GM18507 (cell line): ENCODE results near the gene NDUFB5.
A peak's percentile ranks its signal among the peaks of the same experiment; 100 is the strongest.
"Not testable (repeated sequence)": the region's sequence is repeated elsewhere in the genome, so short reads cannot be mapped to it uniquely, and the experiment has no call there.

Experiments used
- DNase-seq: peaks from one replicate; pipeline ENCODE4 v3.0.0; 2011; ENCODE audit warnings: low read depth; ENCODE audit not compliant: insufficient read length; ENCODE audit errors: extremely low spot score
- FAIRE-seq: peaks from 2 replicates; lab custom pipeline; 2011; peaks lifted over from hg19 to GRCh38; lab: Jason Lieb, UNC

The NDUFB5 gene

GRCh38 chr3:179624451-179624850 lies 19.9 kb downstream of the NDUFB5 start:
- no peak for FAIRE-seq
- no peak for DNase-seq

DNA sequence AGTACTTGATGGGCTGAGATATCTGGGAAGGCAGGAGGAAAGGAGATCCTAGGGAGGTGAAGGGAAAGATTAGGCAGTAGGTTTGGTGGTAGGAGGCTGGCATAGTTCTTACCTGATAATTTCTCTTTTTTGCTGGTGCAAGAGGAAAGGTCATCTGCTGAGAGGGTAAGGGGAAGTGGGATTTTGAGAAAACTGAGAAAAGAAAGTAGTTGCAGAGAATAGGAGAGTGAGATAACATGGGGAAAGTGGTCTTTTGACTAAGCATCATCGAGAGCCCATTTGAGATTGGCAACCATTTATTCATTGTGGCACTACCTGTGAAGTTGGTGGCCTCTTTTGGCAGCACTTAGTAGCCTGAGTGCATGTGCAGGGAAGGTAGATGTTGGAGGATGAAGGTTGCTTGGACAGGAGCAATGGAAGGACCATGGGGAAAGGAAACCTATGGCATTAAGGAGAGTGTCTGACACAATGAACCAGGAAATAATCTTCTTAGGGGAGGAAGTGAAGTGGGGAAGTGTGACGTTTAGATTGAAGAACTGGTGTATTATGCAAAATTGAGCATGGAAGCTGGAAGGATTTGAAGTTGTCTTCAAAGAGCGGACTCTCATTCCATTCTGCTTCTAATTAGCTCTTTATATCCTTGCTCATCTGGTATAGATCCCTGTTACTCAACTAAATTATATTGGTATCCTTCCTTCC lies 26.3 kb downstream of the NDUFB5 start:
- FAIRE-seq (peak; percentile 56), DNase-seq (no peak)

- FAIRE-seq, result no peak
- no peak for DNase-seq
Observed at GRCh38 chr3:179640469-179640868, 35.9 kb downstream of the NDUFB5 start.

- no peak for DNase-seq
- no peak for FAIRE-seq
Observed at GRCh38 chr3:179642871-179643270, 38.3 kb downstream of the NDUFB5 start.

DNA sequence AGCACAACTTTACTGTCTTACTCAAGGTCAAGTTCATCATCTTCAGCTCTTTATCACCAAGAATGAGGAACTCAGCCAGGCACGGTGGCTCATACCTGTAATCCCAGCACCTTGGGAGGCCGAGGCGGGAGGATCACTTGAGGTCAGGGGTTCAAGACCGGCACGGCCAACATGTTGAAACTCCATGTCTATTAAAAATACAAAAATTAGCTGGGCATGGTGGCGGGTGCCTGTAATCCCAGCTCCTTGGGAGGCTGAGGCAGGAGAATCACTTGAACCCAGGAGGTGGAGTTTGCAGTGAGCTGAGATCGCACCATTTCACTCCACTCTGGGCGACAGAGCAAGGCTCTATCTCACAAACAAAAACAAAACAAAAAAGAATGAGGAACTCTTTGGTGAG lies 39.2 kb downstream of the NDUFB5 start:
- FAIRE-seq, DNase-seq: not testable (repeated sequence)

GRCh38 chr3:179646177-179646576 lies 41.6 kb downstream of the NDUFB5 start:
- FAIRE-seq (no peak), DNase-seq (no peak)

DNA sequence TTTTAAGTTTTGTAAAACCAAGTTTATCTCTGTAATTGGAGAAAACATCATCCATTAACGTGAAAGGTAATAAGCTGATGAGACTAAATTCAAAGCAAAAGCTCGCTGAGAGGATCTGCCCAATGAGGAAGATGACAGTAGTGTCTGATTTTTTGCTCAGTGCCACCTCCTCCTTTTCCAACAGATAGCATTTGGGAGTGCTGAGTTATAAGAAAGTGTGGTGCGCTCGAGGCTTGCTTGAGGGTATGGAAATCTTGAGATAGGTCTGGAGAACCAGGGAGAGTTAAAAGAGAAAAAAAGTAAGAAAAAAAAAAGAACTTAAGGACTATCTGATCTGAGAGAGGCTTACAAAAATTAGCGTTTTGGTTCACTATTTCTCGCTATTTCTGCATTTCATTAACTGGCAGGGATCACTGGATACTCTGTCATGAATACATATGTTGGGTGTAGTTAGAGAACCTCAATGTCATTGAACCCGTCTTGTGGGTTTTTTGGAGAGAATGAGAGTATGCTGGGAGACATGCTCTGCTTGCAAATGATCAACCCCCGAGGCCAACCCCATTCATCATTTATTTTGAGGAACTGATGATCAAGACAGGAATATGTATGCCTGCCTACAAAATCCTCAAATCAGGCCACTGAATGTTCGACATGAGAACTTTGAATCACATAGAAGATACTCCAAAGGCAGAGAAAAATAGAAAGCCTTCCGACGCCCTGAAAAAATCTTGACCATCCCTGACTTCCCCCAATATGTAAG lies 47.3 kb downstream of the NDUFB5 start:
- FAIRE-seq, result no peak

DNA sequence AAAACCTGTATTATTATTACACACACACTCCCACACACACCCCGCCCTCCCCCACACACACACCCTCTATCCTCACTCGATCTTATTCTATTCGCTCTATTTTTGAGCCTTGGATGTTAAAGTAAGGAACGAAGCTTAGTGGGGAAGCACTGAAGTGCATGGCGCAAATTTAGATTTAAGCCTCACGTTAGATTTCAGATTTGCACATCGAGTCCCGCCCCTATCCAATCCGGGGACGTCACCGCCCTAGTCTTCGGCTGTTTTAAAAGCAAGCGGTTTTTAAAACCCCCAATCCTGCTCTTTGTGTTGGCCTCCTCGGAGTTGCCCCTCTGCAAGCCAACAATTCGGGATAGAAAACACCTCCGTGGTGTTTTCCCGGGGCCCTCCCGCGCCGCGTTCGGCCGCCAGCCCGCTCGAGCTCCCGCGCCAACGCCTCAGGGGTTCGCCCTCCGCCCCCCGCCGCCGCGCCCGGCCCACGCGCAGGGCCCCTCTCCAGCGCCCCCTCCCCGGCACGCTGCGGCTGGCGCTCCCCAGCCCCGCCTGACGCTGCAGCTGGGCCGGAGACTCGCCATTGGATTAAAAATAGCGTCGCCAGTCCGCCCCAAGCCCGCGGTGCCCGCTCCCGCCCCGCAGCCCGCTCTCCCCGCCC lies 48.0 kb downstream of the NDUFB5 start, which contains the start of gene USP13:
Gene USP13 (plus strand): TSS at position 594 of the 649 bp plus-strand sequence. CDS start 186 bp downstream, outside the sequence.
- peak; percentile 56 for FAIRE-seq
- DNase-seq, result peak; percentile 38

More for the DNA sequence above, 47.3 kb downstream of the NDUFB5 start:
- DNase-seq, result no peak

DNA sequence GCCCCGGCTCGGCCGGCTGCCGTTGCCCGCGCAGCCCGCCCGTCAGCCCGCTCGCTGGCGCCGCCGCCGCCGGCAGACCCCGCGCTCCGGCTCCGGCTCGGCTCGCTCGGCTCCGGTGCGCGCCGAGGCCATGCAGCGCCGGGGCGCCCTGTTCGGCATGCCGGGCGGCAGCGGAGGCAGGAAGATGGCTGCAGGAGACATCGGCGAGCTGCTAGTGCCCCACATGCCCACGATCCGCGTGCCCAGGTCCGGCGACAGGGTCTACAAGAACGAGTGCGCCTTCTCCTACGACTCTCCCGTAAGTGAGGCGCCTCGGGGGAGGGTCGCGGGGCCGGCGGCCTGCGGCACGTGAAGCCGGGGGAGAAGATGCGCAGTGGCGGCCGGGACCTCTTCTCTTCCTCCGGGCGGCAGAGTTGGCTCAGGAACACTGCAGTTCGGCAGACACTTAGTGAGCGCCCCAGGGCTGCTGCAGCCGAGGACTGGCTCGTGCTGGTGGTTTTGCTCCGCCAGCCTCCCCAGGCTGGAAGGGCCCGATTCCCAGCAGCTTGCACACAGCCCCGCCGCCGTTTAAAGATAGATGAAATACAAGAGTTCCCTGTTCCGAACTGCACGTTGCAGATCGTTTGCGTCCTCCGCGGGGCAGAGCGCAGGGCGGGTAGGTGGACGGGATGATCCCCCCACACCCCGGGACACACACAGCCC lies 48.7 kb downstream of the NDUFB5 start:
- DNase-seq (peak; percentile 30), FAIRE-seq (peak; percentile 59)

DNA sequence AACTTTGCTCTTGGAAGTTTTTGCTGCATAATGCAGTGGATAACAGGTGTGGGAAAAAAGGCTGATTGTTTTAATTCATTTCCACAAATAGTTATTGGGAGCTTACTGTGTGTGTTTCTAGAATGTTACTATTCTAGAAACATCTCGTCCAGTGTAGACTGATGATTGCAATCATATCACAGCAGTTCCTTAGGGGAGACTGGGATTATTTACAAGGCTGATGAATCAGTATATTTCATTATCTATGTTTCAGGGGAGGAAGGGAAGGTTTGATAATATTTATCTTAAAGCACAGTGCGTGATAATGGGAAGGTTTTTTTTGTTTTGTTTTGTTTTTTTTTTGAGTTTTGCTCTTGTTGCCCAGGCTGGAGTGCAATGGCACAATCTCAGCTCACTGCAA lies 50.6 kb downstream of the NDUFB5 start:
- no peak for FAIRE-seq
- DNase-seq, result no peak

DNA sequence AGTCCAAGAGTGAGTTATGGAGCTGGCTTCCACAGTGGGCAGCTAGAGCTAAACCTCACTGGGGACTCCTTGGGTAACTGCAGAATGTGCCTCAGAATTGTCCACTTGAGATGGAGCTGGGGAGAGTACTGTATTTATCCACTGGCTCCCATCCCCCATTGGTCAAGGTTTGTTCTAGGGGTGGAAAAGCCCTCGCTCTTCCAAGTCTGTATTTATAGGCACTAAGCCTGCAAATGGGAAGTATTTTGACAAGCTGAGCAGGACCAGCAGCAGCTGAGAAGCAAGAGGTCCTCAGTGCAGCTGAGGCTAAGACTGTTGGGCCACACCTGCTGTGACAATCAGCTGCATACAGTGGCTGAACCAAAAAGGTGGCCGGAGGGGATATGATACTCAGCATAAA lies 54.0 kb downstream of the NDUFB5 start:
- FAIRE-seq (no peak), DNase-seq (no peak)

DNA sequence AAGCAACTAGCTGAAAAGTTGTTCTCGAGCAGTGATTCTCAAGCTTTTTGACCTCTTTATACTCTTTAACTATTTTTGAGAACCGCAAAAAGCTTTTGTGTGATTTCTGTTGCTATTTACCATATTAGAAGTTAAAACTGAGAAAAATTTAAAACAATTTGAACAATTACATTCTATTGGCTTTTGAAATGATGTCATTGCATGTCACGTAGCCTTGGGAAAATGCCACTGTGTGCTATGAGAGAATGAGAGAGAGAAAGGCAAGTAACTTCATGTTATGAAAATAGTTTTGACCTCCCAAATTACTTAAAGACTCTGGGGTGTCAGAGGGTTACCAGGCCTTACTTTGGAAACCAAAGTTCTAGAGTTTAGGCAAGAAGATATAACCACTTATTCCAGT lies 56.3 kb downstream of the NDUFB5 start:
- FAIRE-seq (no peak), DNase-seq (no peak)

DNA sequence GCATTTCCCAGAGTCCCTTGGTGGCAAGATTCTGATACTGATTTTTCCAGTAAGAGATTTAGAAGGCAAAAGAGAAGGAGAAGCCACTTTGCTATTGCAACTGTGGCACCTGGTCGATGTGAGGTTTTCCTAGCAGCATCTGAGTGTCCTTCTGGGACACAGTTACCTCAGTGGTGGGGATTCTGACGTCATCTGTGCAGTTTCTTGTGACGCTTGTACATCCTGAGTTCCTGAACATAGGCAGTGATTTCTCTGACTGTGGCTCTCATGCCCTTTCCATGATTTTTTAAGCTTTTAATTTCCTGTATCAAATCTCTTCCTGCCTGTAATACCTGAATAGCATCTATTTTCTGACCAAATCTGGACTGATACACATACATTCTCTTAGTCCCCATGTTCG lies 57.2 kb downstream of the NDUFB5 start:
- no peak for DNase-seq
- no peak for FAIRE-seq

DNA sequence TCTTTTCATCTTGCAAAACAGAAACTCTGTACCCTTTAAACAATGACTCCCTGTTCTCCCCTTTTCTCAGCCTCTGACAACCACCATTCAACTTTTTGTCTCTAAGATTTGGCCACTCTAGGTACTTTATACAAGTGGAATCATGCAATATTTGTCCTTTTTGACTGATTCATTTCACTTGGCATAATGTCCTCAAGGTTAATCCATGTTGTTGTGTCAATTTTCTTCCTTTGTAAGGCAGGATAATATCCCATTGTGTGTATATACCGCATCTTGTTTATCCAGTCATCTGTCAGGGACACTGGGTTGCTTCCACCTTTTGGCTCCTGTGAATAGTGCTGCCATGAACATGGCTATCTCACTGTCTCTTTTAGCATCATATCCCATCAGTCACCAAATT lies 58.5 kb downstream of the NDUFB5 start:
- DNase-seq (no peak), FAIRE-seq (no peak)

- FAIRE-seq, result no peak
- DNase-seq, result no peak
Observed at GRCh38 chr3:179666030-179666429, 61.4 kb downstream of the NDUFB5 start.

DNA sequence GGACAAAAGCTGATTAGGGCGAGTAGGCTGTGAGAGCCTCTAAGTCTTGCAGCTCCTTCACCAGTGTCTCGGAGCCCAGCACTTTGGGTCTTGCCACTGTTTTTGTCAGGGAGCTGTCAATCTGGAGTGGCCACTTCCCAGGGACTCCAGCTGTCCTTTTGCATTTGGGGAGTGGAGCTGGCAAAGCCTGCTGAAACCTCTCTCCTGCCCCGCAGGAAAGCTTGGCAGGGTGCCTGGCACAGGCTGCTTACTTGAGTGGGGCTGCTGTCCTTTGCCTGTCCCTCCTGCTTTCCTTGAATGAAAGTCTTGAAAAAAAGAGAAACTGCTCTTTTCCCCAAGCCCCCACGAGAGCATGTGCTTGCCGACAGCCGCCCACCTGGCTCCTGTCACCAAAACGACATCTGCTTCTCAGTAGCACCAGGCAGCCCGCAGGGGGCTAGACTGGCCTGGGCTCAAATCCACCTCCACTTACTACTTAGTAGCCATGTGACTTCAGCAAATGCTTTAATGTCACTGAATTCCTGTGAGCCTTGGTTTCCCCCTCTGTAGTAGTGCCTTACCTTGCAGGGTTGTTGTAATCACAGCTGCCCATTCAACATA lies 61.9 kb downstream of the NDUFB5 start:
- FAIRE-seq (no peak), DNase-seq (no peak)

GRCh38 chr3:179668429-179668828 lies 63.8 kb downstream of the NDUFB5 start:
- no peak for FAIRE-seq
- no peak for DNase-seq

DNA sequence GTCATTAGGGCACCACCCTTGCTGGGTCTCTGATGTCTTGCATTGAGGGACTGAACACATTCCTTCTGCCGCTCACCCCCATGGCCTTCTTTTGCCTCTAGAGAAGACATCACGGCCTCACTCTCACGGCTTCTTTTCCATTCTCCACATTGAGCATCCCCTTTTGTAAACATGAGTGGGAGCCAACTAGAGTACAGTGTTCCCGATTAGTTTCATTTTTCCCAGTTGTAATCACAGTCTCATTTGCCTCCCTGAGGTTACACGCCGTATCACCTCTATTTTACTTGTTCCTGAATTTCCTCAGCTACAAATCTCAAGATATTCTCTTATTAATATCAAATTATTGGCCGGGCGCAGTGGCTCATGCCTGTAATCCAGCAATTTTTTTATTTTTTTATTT lies 65.7 kb downstream of the NDUFB5 start:
- FAIRE-seq, result no peak
- no peak for DNase-seq

- FAIRE-seq (no peak), DNase-seq (no peak)
Observed at GRCh38 chr3:179671309-179671708, 66.7 kb downstream of the NDUFB5 start.
